Astrocyte (in vitro differentiated cells and primary cell): ENCODE measurements around the gene SLC36A3. TPM values are rescaled to one million over a fixed set of nuclear protein-coding genes. Genes with fewer than 3 reads are reported as not detected.

ENCODE experiments used
- DNase-seq: peaks from one replicate; pipeline ENCODE4 v3.0.0-alpha.2; 2010; ENCODE audit warnings: low read depth
- FAIRE-seq: peaks from 2 replicates; lab custom pipeline; 2011; peaks lifted over from hg19 to GRCh38; lab: Jason Lieb, UNC
- H2AFZ ChIP-seq: 2 replicates; pipeline ENCODE4 v1.6.0; 2012; ENCODE audit warnings: low read depth, low read length, inconsistent platforms
- H3K27ac ChIP-seq: 2 replicates; pipeline ENCODE4 v1.5.1; 2011; ENCODE audit warnings: low read depth, low read length, inconsistent platforms
- H3K27me3 ChIP-seq: 2 replicates; pipeline ENCODE4 v1.6.0; 2011; ENCODE audit warnings: low read length, inconsistent platforms; ENCODE audit not compliant: insufficient read depth
- H3K36me3 ChIP-seq: 2 replicates; pipeline ENCODE4 v1.5.1; 2011; ENCODE audit warnings: low read length, inconsistent platforms; ENCODE audit not compliant: insufficient read depth
- H3K4me1 ChIP-seq: 2 replicates; pipeline ENCODE4 v1.5.1; 2011; ENCODE audit warnings: low read length, inconsistent platforms; ENCODE audit not compliant: insufficient read depth
- H3K4me2 ChIP-seq: 2 replicates; pipeline ENCODE4 v1.6.0; 2012; ENCODE audit warnings: low read length, inconsistent platforms
- H3K4me3 ChIP-seq: 2 replicates; pipeline ENCODE4 v1.5.1; 2011; ENCODE audit warnings: low read depth, mild to moderate bottlenecking, low read length, inconsistent platforms; ENCODE audit not compliant: insufficient read depth
- H3K79me2 ChIP-seq: 2 replicates; pipeline ENCODE4 v1.6.0; 2012; ENCODE audit warnings: mild to moderate bottlenecking, low read length, inconsistent platforms; ENCODE audit not compliant: insufficient read depth
- H3K9ac ChIP-seq: 2 replicates; pipeline ENCODE4 v1.6.0; 2012; ENCODE audit warnings: mild to moderate bottlenecking, low read length, inconsistent platforms
- H3K9me3 ChIP-seq: 2 replicates; pipeline ENCODE4 v1.5.1; 2012; ENCODE audit warnings: low read depth, mild to moderate bottlenecking, low read length, inconsistent platforms; ENCODE audit not compliant: insufficient read depth
- H4K20me1 ChIP-seq: 2 replicates; pipeline ENCODE4 v1.6.0; 2012; ENCODE audit warnings: low read length, inconsistent platforms; ENCODE audit not compliant: insufficient read depth
- H3K27ac Mint-ChIP-seq: one replicate; pipeline ENCODE4 v1.8.0; 2021; ENCODE audit warnings: mild to moderate bottlenecking, mixed read lengths; ENCODE audit not compliant: unreplicated experiment
- H3K27me3 Mint-ChIP-seq: one replicate; pipeline ENCODE4 v1.8.0; 2021; ENCODE audit warnings: low read depth, mixed read lengths; ENCODE audit not compliant: unreplicated experiment
- H3K36me3 Mint-ChIP-seq: one replicate; pipeline ENCODE4 v1.8.0; 2021; ENCODE audit warnings: low read depth, mixed read lengths; ENCODE audit not compliant: unreplicated experiment
- H3K4me1 Mint-ChIP-seq: one replicate; pipeline ENCODE4 v1.8.0; 2021; ENCODE audit warnings: low read depth, mixed read lengths; ENCODE audit not compliant: unreplicated experiment
- H3K4me3 Mint-ChIP-seq: one replicate; pipeline ENCODE4 v1.8.0; 2021; ENCODE audit warnings: mild to moderate bottlenecking, moderate library complexity, mixed read lengths; ENCODE audit not compliant: unreplicated experiment
- H3K9me3 Mint-ChIP-seq: one replicate; pipeline ENCODE4 v1.8.0; 2021; ENCODE audit warnings: mild to moderate bottlenecking, mixed read lengths; ENCODE audit not compliant: unreplicated experiment
- EZH2 ChIP-seq: IDR thresholded peaks from 2 replicates; pipeline ENCODE4 v1.6.1; 2012; ENCODE audit warnings: mild to moderate bottlenecking, low read length, inconsistent platforms; ENCODE audit not compliant: insufficient read depth
- total RNA-seq: library from RNA; stranded (reverse); gene quantifications from 2 replicates; pipeline ENCODE4 v1.2.1, GENCODE V29; 2021
- TF ChIP-seq, protein P1 (sequence below): IDR thresholded peaks from 2 replicates; pipeline ENCODE4 v1.5.1; 2011; ENCODE audit warnings: low read depth, mild to moderate bottlenecking, inconsistent platforms, low read length, moderate library complexity; ENCODE audit not compliant: insufficient read depth

Gene SLC36A3
- total RNA-seq, 1 donor from 2014 or later: not detected

DNA sequence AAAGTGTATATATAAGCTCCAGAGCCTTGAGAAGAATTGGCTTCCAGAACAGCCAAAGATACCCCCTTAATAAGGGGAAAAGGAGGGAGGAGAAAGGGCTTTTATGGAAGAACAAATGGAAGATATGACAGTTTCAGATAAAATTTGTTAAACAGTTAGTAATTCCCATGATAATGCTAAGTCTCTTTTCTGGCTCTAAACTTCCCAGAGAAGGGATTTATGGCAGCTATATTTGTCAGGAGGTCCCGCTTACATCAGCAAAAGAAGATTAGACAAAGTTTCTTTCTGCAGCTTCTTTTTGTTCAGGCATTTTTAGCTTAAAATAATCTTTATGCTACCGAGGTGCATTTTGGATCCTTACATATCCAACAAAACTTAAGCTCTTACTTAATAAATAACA lies 14.3 kb upstream of the SLC36A3 start:
- peaks cover 9% of the 10 kb centered on the region for H3K27me3 Mint-ChIP-seq
- no peak overlapping the region for H3K4me3 Mint-ChIP-seq
- Histone ChIP-seq H3K9ac (no peak overlapping the region), H3K4me1 (no peaks in the 10 kb centered on the region), H3K79me2 (no peaks in the 10 kb centered on the region), H2AFZ (no peak overlapping the region), H3K4me2 (no peak overlapping the region), H3K36me3 (no peaks in the 10 kb centered on the region), H3K27me3 (no peaks in the 10 kb centered on the region), H4K20me1 (no peaks in the 10 kb centered on the region), H3K27ac (no peak overlapping the region), H3K4me3 (no peak overlapping the region), H3K9me3 (no peaks in the 10 kb centered on the region)
- H3K27ac Mint-ChIP-seq: no peak overlapping the region
- DNase-seq: no peak
- no peak for FAIRE-seq
- H3K9me3 Mint-ChIP-seq: no peaks in the 10 kb centered on the region
- H3K4me1 Mint-ChIP-seq: no peaks in the 10 kb centered on the region
- TF ChIP-seq, protein P1, sequence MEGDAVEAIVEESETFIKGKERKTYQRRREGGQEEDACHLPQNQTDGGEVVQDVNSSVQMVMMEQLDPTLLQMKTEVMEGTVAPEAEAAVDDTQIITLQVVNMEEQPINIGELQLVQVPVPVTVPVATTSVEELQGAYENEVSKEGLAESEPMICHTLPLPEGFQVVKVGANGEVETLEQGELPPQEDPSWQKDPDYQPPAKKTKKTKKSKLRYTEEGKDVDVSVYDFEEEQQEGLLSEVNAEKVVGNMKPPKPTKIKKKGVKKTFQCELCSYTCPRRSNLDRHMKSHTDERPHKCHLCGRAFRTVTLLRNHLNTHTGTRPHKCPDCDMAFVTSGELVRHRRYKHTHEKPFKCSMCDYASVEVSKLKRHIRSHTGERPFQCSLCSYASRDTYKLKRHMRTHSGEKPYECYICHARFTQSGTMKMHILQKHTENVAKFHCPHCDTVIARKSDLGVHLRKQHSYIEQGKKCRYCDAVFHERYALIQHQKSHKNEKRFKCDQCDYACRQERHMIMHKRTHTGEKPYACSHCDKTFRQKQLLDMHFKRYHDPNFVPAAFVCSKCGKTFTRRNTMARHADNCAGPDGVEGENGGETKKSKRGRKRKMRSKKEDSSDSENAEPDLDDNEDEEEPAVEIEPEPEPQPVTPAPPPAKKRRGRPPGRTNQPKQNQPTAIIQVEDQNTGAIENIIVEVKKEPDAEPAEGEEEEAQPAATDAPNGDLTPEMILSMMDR: no peak
- no peak for TF ChIP-seq EZH2
- no peaks in the 10 kb centered on the region for H3K36me3 Mint-ChIP-seq

DNA sequence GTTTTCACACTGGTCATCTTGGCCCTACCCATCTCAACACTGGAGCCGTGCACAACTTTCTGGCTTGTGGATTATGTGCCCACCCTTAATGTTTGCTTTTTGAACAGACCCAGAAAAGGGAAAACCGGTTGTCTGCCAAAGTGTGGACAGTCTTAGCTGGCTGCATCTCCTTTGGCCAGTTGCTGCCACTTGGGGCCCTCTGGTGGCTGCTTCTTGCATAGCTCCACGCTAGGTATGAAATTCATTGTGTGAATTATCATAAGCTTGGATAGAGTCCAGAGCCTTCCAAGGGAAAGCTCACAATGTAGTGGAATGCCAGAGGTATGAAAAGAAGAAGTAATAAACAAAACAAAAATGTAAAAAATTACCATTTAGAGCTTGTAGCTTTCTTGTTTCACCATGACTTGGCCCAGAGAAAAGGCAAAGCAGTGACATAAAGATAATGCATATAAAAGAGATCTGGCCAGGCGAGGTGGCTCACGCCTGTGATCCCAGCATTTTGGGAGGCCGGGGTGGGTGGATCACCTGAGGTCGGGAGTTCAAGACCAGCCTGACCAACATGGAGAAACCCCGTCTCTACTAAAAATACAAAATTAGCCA lies 12.5 kb upstream of the SLC36A3 start:
- FAIRE-seq (no peak), DNase-seq (peak; percentile 19)
- no peak for TF ChIP-seq EZH2
- TF ChIP-seq, protein P1: peak; percentile 86
- Histone ChIP-seq H3K4me3 (no peak overlapping the region), H4K20me1 (no peaks in the 10 kb centered on the region), H3K79me2 (no peaks in the 10 kb centered on the region), H3K9me3 (no peaks in the 10 kb centered on the region), H3K9ac (no peak overlapping the region), H3K4me1 (no peaks in the 10 kb centered on the region), H3K36me3 (no peaks in the 10 kb centered on the region), H3K27ac (no peak overlapping the region), H3K27me3 (no peaks in the 10 kb centered on the region), H3K4me2 (no peak overlapping the region), H2AFZ (no peak overlapping the region)
- Mint-ChIP-seq H3K27me3 (peaks cover 9% of the 10 kb centered on the region), H3K27ac (no peak overlapping the region), H3K4me1 (no peaks in the 10 kb centered on the region), H3K36me3 (no peaks in the 10 kb centered on the region), H3K4me3 (no peak overlapping the region), H3K9me3 (peaks cover 5% of the 10 kb centered on the region)

DNA sequence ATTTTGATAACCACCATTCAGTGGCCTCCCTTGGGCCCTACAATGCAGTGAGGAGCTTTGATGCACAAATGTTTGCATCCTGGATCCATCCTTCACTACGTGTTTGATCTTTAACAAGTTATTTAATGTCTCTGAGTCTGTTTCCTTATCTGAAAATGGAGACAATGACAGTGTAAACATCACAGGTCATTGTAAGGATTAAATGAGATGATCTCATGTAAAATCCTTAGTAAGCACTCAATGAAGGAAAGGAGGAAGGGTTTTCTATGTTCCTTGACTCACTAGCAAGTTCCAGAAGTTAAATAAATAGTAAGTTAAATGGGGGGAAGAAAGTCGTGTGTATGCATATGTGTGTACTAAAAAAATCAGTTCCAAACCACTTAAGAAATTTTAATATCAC lies 9.8 kb upstream of the SLC36A3 start:
- Histone ChIP-seq H3K9ac (no peak overlapping the region), H3K4me3 (no peak overlapping the region), H3K4me1 (no peaks in the 10 kb centered on the region), H2AFZ (no peak overlapping the region), H4K20me1 (no peaks in the 10 kb centered on the region), H3K9me3 (no peaks in the 10 kb centered on the region), H3K27ac (no peak overlapping the region), H3K36me3 (no peaks in the 10 kb centered on the region), H3K79me2 (no peaks in the 10 kb centered on the region), H3K27me3 (no peaks in the 10 kb centered on the region), H3K4me2 (no peak overlapping the region)
- TF ChIP-seq, protein P1: no peak
- no peak for TF ChIP-seq EZH2
- Mint-ChIP-seq H3K36me3 (no peaks in the 10 kb centered on the region), H3K27me3 (peaks cover 9% of the 10 kb centered on the region), H3K4me3 (no peak overlapping the region), H3K9me3 (peaks cover 18% of the 10 kb centered on the region), H3K4me1 (no peaks in the 10 kb centered on the region), H3K27ac (no peak overlapping the region)
- DNase-seq (no peak), FAIRE-seq (no peak)
